ENCODE measurements around the gene MMD2.

MMD2 gene

GRCh38 chr7:4959306-4959705, 319 bp upstream of the MMD2 start:
- no peak for DNase-seq (ENCODE audit: low read depth in 2 of 2, low spot score in 1 of 2)

GRCh38 chr7:4957847-4958476, 1.0 kb downstream of the MMD2 start:
- DNase-seq (ENCODE audit: low read depth in 2 of 2, low spot score in 1 of 2), result no peak

- DNase-seq (ENCODE audit: low read depth in 2 of 2, low spot score in 1 of 2), result no peak
Measured at GRCh38 chr7:4951903-4952636, 6.9 kb downstream of the MMD2 start.

GRCh38 chr7:4951304-4951703, 7.7 kb downstream of the MMD2 start:
- no peak for DNase-seq (ENCODE audit: low read depth in 2 of 2, low spot score in 1 of 2)

GRCh38 chr7:4948402-4948801, 10.6 kb downstream of the MMD2 start:
- no peak for DNase-seq (ENCODE audit: low read depth in 2 of 2, low spot score in 1 of 2)

GRCh38 chr7:4945949-4946348, 13.0 kb downstream of the MMD2 start:
- DNase-seq (ENCODE audit: low read depth in 2 of 2, low spot score in 1 of 2), result no peak

GRCh38 chr7:4944939-4945338, 14.0 kb downstream of the MMD2 start:
- DNase-seq (ENCODE audit: low read depth in 2 of 2, low spot score in 1 of 2), result no peak

GRCh38 chr7:4943297-4943696, 15.7 kb downstream of the MMD2 start:
- DNase-seq (ENCODE audit: low read depth in 2 of 2, low spot score in 1 of 2), result no peak

- no peak for DNase-seq (ENCODE audit: low read depth in 2 of 2, low spot score in 1 of 2)
Measured at GRCh38 chr7:4939971-4940728, 18.8 kb downstream of the MMD2 start.

- DNase-seq (ENCODE audit: low read depth in 2 of 2, low spot score in 1 of 2), result no peak
Measured at GRCh38 chr7:4937411-4937810, 21.6 kb downstream of the MMD2 start.

GRCh38 chr7:4934419-4935025, 24.5 kb downstream of the MMD2 start:
- DNase-seq (ENCODE audit: low read depth in 2 of 2, low spot score in 1 of 2), result no peak

GRCh38 chr7:4931943-4932342, 27.0 kb downstream of the MMD2 start:
- no peak for DNase-seq (ENCODE audit: low read depth in 2 of 2, low spot score in 1 of 2)

GRCh38 chr7:4929005-4929404, 30.0 kb downstream of the MMD2 start:
- DNase-seq (ENCODE audit: low read depth in 2 of 2, low spot score in 1 of 2), result no peak

- DNase-seq (ENCODE audit: low read depth in 2 of 2, low spot score in 1 of 2), result no peak
Measured at GRCh38 chr7:4928445-4928844, 30.5 kb downstream of the MMD2 start.

- no peak for DNase-seq (ENCODE audit: low read depth in 2 of 2, low spot score in 1 of 2)
Measured at GRCh38 chr7:4919969-4920766, 38.8 kb downstream of the MMD2 start.

- DNase-seq (ENCODE audit: low read depth in 2 of 2, low spot score in 1 of 2), result no peak
Measured at GRCh38 chr7:4916113-4916512, 42.9 kb downstream of the MMD2 start.

- no peak for DNase-seq (ENCODE audit: low read depth in 2 of 2, low spot score in 1 of 2)
Measured at GRCh38 chr7:4911111-4911828, 47.7 kb downstream of the MMD2 start.

- DNase-seq (ENCODE audit: low read depth in 2 of 2, low spot score in 1 of 2), result no peak
Measured at GRCh38 chr7:4906682-4907081, 52.3 kb downstream of the MMD2 start.

GRCh38 chr7:4905171-4905570, 53.8 kb downstream of the MMD2 start:
- DNase-seq (ENCODE audit: low read depth in 2 of 2, low spot score in 1 of 2), result no peak

GRCh38 chr7:4904346-4904745, 54.6 kb downstream of the MMD2 start:
- DNase-seq (ENCODE audit: low read depth in 2 of 2, low spot score in 1 of 2), result no peak

All from stimulated activated CD8-positive, alpha-beta memory T cell treated with anti-CD3 and anti-CD28 coated beads, Interleukin-4, amount 100 ng/mL, for 4 hours (primary cell).